CD14-positive monocyte (primary cell): ENCODE data around the gene SERP2. TPM values are rescaled to one million over a fixed set of nuclear protein-coding genes. Genes with fewer than 3 reads are reported as not detected.

Experiments
- DNase-seq, 3 donors: peaks; one replicate each; pipeline ENCODE4 v3.0.0-alpha.2; 2011 to 2022
- H2AFZ ChIP-seq: 2 replicates; pipeline ENCODE4 v1.6.0; 2012; ENCODE audit warnings: mild to moderate bottlenecking, low read depth, low read length, inconsistent platforms; ENCODE audit not compliant: insufficient read depth, poor library complexity, severe bottlenecking
- H3K27ac ChIP-seq, 2 donors: 1 replicate in 1 of 2; 2 replicates in 1 of 2; pipeline ENCODE4 v1.5.1; 2012 to 2013; ENCODE audit warnings: low read length in 2 of 2, control low read depth in 1 of 2, inconsistent platforms in 1 of 2, low read depth in 1 of 2, mild to moderate bottlenecking in 1 of 2
- H3K27me3 ChIP-seq, 2 donors: one replicate each; pipeline versions ENCODE4 v1.6.0 to v1.6.1; 2011 to 2013; ENCODE audit warnings: low read length in 2 of 2; ENCODE audit not compliant: control insufficient read depth in 2 of 2, insufficient read depth in 2 of 2
- H3K36me3 ChIP-seq, 2 donors: replicated peaks in 1 of 2; 1 replicate in 1 of 2; 2 replicates in 1 of 2; pipeline versions ENCODE4 v1.5.1 to v1.6.1; 2012 to 2013; ENCODE audit warnings: low read length in 2 of 2, control low read depth in 1 of 2, inconsistent platforms in 1 of 2, mild to moderate bottlenecking in 1 of 2; ENCODE audit not compliant: insufficient read depth in 2 of 2, control insufficient read depth in 1 of 2
- H3K4me1 ChIP-seq, 2 donors: 1 replicate in 1 of 2; 2 replicates in 1 of 2; pipeline versions ENCODE4 v1.5.1 to v1.6.1; 2012 to 2013; ENCODE audit warnings: low read length in 2 of 2, control low read depth in 1 of 2, inconsistent platforms in 1 of 2, mild to moderate bottlenecking in 1 of 2, moderate library complexity in 1 of 2; ENCODE audit not compliant: insufficient read depth in 2 of 2, control insufficient read depth in 1 of 2
- H3K4me2 ChIP-seq: replicated peaks from 2 replicates; pipeline ENCODE3; 2012; ENCODE audit warnings: low read length, moderate library complexity, mild to moderate bottlenecking; ENCODE audit not compliant: poor library complexity, severe bottlenecking; ENCODE audit errors: extremely low read depth
- H3K4me3 ChIP-seq, 3 experiments: fragments of 200-600 bp in 1 of 3; sonication (generic) in 1 of 3; replicated peaks in 1 of 3; 1 replicate in 2 of 3; 2 replicates in 1 of 3; pipeline ENCODE4 v1.5.1; 2011 to 2013; ENCODE audit warnings: low read length in 3 of 3, mild to moderate bottlenecking in 3 of 3, control low read depth in 2 of 3, low read depth in 2 of 3, inconsistent platforms in 1 of 3, moderate library complexity in 1 of 3
- H3K79me2 ChIP-seq: 2 replicates; pipeline ENCODE4 v1.6.0; 2012; ENCODE audit warnings: mild to moderate bottlenecking, control low read depth, inconsistent platforms, low read length, moderate library complexity; ENCODE audit not compliant: insufficient read depth
- H3K9ac ChIP-seq: 2 replicates; pipeline ENCODE4 v1.6.0; 2017; ENCODE audit warnings: low read length, mild to moderate bottlenecking; ENCODE audit not compliant: insufficient read depth, poor library complexity, severe bottlenecking
- H3K9me3 ChIP-seq, 2 donors: replicated peaks in 1 of 2; 1 replicate in 1 of 2; 2 replicates in 1 of 2; pipeline versions ENCODE4 v1.5.1 to v1.6.1; 2012 to 2013; ENCODE audit warnings: low read length in 2 of 2, control low read depth in 1 of 2; ENCODE audit not compliant: control insufficient read depth in 1 of 2, insufficient read depth in 1 of 2
- H4K20me1 ChIP-seq: 2 replicates; pipeline ENCODE4 v1.6.0; 2012; ENCODE audit warnings: mild to moderate bottlenecking, low read length, control low read depth, moderate library complexity; ENCODE audit not compliant: insufficient read depth
- H3K27ac Mint-ChIP-seq, 7 donors: one replicate each; pipeline ENCODE4 v1.8.0; 2020; ENCODE audit warnings: mild to moderate bottlenecking in 7 of 7, mixed read lengths in 7 of 7, moderate library complexity in 6 of 7, inconsistent platforms in 2 of 7
- H3K27me3 Mint-ChIP-seq, 3 donors: one replicate each; pipeline ENCODE4 v1.8.0; 2021 to 2022; ENCODE audit warnings: low read depth in 3 of 3, mild to moderate bottlenecking in 3 of 3, mixed read lengths in 3 of 3, moderate library complexity in 3 of 3, inconsistent platforms in 1 of 3
- H3K36me3 Mint-ChIP-seq, 2 donors: one replicate each; pipeline ENCODE4 v1.8.0; 2020; ENCODE audit warnings: mixed read lengths in 2 of 2, inconsistent platforms in 1 of 2, mild to moderate bottlenecking in 1 of 2
- H3K4me1 Mint-ChIP-seq: one replicate; pipeline ENCODE4 v1.8.0; 2020; ENCODE audit warnings: mild to moderate bottlenecking, mixed read lengths
- H3K4me3 Mint-ChIP-seq, 2 donors: one replicate each; pipeline ENCODE4 v1.8.0; 2020; ENCODE audit warnings: mild to moderate bottlenecking in 2 of 2, mixed read lengths in 2 of 2, moderate library complexity in 1 of 2
- H3K9me3 Mint-ChIP-seq, 7 donors: one replicate each; pipeline ENCODE4 v1.8.0; 2020 to 2022; ENCODE audit warnings: mixed read lengths in 7 of 7, mild to moderate bottlenecking in 6 of 7, moderate library complexity in 6 of 7, inconsistent platforms in 2 of 7
- WGBS: methylation state at CpG from one replicate; pipeline ENCODE4 v1.1.5; 2013; ENCODE audit warnings: missing lambda C conversion rate; ENCODE audit not compliant: insufficient coverage; 5-methylcytosine and 5-hydroxymethylcytosine counted together
- intact Hi-C, 2 donors: fragments of 100-400 bp; cut with micrococcal nuclease; formaldehyde crosslinking; loops; one replicate each; pipeline versions ENCODE4 v1.15.0 to v1.15.1; 2023
- polyA plus RNA-seq, 3 donors: library from polyadenylated mRNA; depleted of rRNA in 1 of 3; unstranded in 2 of 3; stranded (reverse) in 1 of 3; fragments of 300-500 nt in 2 of 3; fragments of >200 nt in 1 of 3; fragmentation: Illumina TruSeq in 2 of 3; gene quantifications; 1 replicate in 2 of 3; 2 replicates in 1 of 3; pipeline ENCODE4 v1.2.3, GENCODE V29; 2012 to 2021
- TF ChIP-seq, protein P1 (sequence below): fragments of 200-600 bp; IDR thresholded peaks from one replicate; pipeline ENCODE4 v1.8.0; 2022; ENCODE audit warnings: antibody characterized with exemption, mild to moderate bottlenecking

SERP2 gene
- polyA plus RNA-seq, 3 donors = not detected

DNA sequence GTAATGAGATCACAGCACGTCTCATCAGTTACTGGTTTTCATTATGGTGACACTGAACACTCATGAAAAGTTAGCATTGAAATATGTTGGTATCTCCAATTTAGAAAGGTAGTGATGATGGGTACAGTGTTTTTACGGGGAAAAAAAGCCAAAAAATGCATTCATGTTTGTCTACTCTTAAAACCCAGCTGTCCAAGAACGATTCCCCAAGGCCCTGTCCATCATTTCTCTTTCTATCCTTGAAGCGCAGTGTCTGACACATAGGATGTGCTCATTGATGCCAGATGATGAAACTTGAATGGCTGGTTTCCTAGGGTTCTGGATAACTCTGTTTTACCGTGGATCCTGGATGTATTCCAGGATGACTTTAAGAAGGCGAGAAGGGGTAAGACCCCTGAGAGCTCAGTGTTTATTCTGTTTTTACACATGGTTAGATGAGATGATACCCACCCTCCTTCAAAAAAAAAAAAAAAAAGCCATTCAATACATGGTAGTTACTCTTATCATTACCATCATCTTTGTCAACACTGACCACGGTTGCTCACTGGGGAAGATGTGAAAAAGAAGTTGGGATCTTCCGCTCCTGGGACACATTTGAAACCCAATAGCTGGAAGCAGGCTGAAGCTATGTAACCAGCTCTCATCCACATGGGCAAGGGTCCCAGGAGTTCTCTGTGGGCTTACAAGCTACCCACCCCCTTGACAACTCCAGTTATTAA lies 22.5 kb downstream of the SERP2 start:
- TF ChIP-seq, protein P1, sequence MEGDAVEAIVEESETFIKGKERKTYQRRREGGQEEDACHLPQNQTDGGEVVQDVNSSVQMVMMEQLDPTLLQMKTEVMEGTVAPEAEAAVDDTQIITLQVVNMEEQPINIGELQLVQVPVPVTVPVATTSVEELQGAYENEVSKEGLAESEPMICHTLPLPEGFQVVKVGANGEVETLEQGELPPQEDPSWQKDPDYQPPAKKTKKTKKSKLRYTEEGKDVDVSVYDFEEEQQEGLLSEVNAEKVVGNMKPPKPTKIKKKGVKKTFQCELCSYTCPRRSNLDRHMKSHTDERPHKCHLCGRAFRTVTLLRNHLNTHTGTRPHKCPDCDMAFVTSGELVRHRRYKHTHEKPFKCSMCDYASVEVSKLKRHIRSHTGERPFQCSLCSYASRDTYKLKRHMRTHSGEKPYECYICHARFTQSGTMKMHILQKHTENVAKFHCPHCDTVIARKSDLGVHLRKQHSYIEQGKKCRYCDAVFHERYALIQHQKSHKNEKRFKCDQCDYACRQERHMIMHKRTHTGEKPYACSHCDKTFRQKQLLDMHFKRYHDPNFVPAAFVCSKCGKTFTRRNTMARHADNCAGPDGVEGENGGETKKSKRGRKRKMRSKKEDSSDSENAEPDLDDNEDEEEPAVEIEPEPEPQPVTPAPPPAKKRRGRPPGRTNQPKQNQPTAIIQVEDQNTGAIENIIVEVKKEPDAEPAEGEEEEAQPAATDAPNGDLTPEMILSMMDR = no peak
- no peaks in the 10 kb centered on the region for H3K9me3 Mint-ChIP-seq

DNA sequence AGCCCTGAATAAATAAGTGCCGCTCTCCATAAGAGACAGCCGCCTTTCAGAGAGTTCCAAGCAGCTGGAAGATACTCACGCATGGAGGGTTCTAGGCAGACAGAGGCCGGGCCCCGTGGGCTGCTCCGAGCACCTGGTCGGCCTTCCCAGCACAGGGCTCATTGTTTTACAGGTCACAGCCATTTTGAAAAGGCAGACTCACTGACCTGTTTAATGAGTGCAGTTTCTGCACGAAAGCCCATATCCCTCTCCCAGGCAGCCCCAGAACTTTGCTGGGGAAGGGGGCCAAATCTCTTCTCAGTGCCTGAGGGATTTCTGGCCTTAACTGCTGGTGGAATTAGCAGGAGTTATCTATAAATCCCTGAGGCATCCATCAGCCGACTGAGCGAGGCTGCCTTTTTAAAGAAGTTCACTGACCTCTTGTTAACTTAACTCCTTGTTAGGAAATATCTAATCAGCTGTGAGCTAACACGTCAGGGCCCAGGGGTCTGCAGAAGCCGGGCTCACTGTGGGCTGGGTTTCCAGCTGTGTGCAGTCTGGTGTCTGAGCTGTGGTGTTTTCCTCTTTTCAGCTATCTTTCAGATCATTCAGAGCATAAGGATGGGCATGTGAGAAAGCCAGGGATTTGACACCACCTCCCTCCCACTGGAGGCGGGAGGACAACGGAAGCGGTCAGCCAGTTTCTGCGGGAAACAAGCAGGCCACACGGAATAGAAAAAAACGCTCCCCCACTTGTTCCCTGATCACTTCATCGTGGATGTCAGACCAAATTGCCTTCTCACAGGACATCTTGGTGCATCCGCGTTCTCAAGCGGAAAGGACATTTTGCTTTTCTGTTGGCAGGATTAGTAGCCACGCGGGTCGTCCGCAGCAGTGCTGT lies 23.3 kb downstream of the SERP2 start:
- intact Hi-C loops = no loop called here
- no peak overlapping the region for H3K4me3 ChIP-seq
- no peak overlapping the region for H3K4me2 ChIP-seq
- no peak overlapping the region for H3K9ac ChIP-seq
- H3K36me3 ChIP-seq = no peaks in the 10 kb centered on the region
- Mint-ChIP-seq H3K27ac (no peak overlapping the region), H3K4me3 (no peak overlapping the region), H3K36me3 (no peaks in the 10 kb centered on the region), H3K27me3 (peaks cover 4 to 11% (median 8%) of the 10 kb centered on the region in 3 donors), H3K9me3 (no peaks in the 10 kb centered on the region), H3K4me1 (peaks cover 3% of the 10 kb centered on the region)
- no peak overlapping the region for H2AFZ ChIP-seq
- H3K9me3 ChIP-seq = no peaks in the 10 kb centered on the region
- H3K27me3 ChIP-seq = no peaks in the 10 kb centered on the region
- no peak for DNase-seq
- no peaks in the 10 kb centered on the region for H4K20me1 ChIP-seq
- no peak overlapping the region for H3K27ac ChIP-seq
- H3K79me2 ChIP-seq = no peaks in the 10 kb centered on the region
- TF ChIP-seq, protein P1 = no peak
- H3K4me1 ChIP-seq = no peaks in the 10 kb centered on the region
- 86% methylated on average over 15 of the region's 26 CpGs for WGBS

More for the DNA sequence above, 22.5 kb downstream of the SERP2 start:
- no peaks in the 10 kb centered on the region for H3K36me3 Mint-ChIP-seq
- intact Hi-C loops = no loop called here
- no peaks in the 10 kb centered on the region for H3K9me3 ChIP-seq
- no peak overlapping the region for H2AFZ ChIP-seq
- H3K27ac ChIP-seq = no peak overlapping the region
- H3K4me1 ChIP-seq = no peaks in the 10 kb centered on the region
- H3K9ac ChIP-seq = no peak overlapping the region
- no peak overlapping the region for H3K27ac Mint-ChIP-seq
- no peaks in the 10 kb centered on the region for H3K36me3 ChIP-seq
- WGBS = 90% methylated on average over 2 of the region's 8 CpGs
- DNase-seq = no peak
- no peak overlapping the region for H3K4me3 ChIP-seq
- H3K4me1 Mint-ChIP-seq = peaks cover 3% of the 10 kb centered on the region
- H4K20me1 ChIP-seq = no peaks in the 10 kb centered on the region
- H3K79me2 ChIP-seq = no peaks in the 10 kb centered on the region
- no peak overlapping the region for H3K4me3 Mint-ChIP-seq
- H3K27me3 ChIP-seq = no peaks in the 10 kb centered on the region
- H3K27me3 Mint-ChIP-seq = peaks cover 4 to 11% (median 8%) of the 10 kb centered on the region in 3 donors
- no peak overlapping the region for H3K4me2 ChIP-seq
